H9 (cell line): Measurements from ENCODE around the gene PNPLA2. TPM values are rescaled to one million over a fixed set of nuclear protein-coding genes. Genes with fewer than 3 reads are reported as not detected.

Experiments
- DNase-seq: peaks from one replicate; pipeline ENCODE4 v3.0.0-alpha.2; 2017
- H2AFZ ChIP-seq: one replicate; pipeline ENCODE4 v1.6.1; 2013; ENCODE audit warnings: mild to moderate bottlenecking, low read length, control low read depth, moderate library complexity
- H2AK5ac ChIP-seq: 2 replicates; pipeline ENCODE4 v1.6.1; 2013; ENCODE audit warnings: low read length, control low read depth, mixed read lengths; ENCODE audit not compliant: insufficient read length
- H2BK120ac ChIP-seq: one replicate; pipeline ENCODE4 v1.6.1; 2013; ENCODE audit warnings: low read depth, mild to moderate bottlenecking, low read length, control low read depth, inconsistent platforms; ENCODE audit not compliant: poor library complexity, severe bottlenecking
- H2BK12ac ChIP-seq: 2 replicates; pipeline ENCODE4 v1.6.1; 2013; ENCODE audit warnings: low read length, control low read depth, mixed read lengths, low read depth; ENCODE audit not compliant: insufficient read length
- H2BK15ac ChIP-seq: 2 replicates; pipeline ENCODE4 v1.6.1; 2013; ENCODE audit warnings: low read depth, low read length, control low read depth
- H2BK20ac ChIP-seq: one replicate; pipeline ENCODE4 v1.6.1; 2013; ENCODE audit warnings: low read depth, mild to moderate bottlenecking, low read length, control low read depth, inconsistent platforms; ENCODE audit not compliant: poor library complexity, severe bottlenecking
- H2BK5ac ChIP-seq: 2 replicates; pipeline ENCODE4 v1.6.1; 2013; ENCODE audit warnings: low read length, control low read depth, mixed read lengths; ENCODE audit not compliant: insufficient read length
- H3K14ac ChIP-seq: 2 replicates; pipeline ENCODE4 v1.6.1; 2013; ENCODE audit warnings: low read length, control low read depth; ENCODE audit not compliant: insufficient read depth
- H3K18ac ChIP-seq: 2 replicates; pipeline ENCODE4 v1.6.1; 2013; ENCODE audit warnings: low read depth, mild to moderate bottlenecking, mixed read lengths, low read length, control low read depth; ENCODE audit not compliant: insufficient read length
- H3K23ac ChIP-seq: 2 replicates; pipeline ENCODE4 v1.6.1; 2013; ENCODE audit warnings: low read length, control low read depth, mixed read lengths, low read depth; ENCODE audit not compliant: insufficient read length
- H3K23me2 ChIP-seq: 2 replicates; pipeline ENCODE4 v1.6.1; 2013; ENCODE audit warnings: low read depth, mild to moderate bottlenecking, mixed read lengths, low read length, control low read depth; ENCODE audit not compliant: insufficient read length, poor library complexity, severe bottlenecking
- H3K27ac ChIP-seq: 2 replicates; pipeline ENCODE4 v1.5.1; 2013; ENCODE audit warnings: low read length, control low read depth, mixed read lengths, low read depth; ENCODE audit not compliant: insufficient read length
- H3K27me3 ChIP-seq: 2 replicates; pipeline ENCODE4 v1.6.1; 2013; ENCODE audit warnings: low read length, control low read depth, inconsistent platforms; ENCODE audit not compliant: insufficient read depth
- H3K4ac ChIP-seq: 2 replicates; pipeline ENCODE4 v1.6.1; 2013; ENCODE audit warnings: low read depth, mild to moderate bottlenecking, control low read depth, inconsistent platforms, low read length, moderate library complexity
- H3K4me1 ChIP-seq: 2 replicates; pipeline ENCODE4 v1.6.1; 2013; ENCODE audit warnings: low read length, control low read depth, inconsistent platforms; ENCODE audit not compliant: insufficient read depth
- H3K4me2 ChIP-seq: 2 replicates; pipeline ENCODE4 v1.6.1; 2013; ENCODE audit warnings: low read length, control low read depth, mixed read lengths; ENCODE audit not compliant: insufficient read length, insufficient read depth
- H3K56ac ChIP-seq: 2 replicates; pipeline ENCODE4 v1.6.1; 2013; ENCODE audit warnings: low read depth, mild to moderate bottlenecking, mixed read lengths, low read length, control low read depth; ENCODE audit not compliant: insufficient read length
- H3K79me1 ChIP-seq: 2 replicates; pipeline ENCODE4 v1.6.1; 2013; ENCODE audit warnings: low read depth, mild to moderate bottlenecking, moderate library complexity, low read length, control low read depth, inconsistent platforms; ENCODE audit not compliant: insufficient read depth, poor library complexity, severe bottlenecking
- H3K79me2 ChIP-seq: 2 replicates; pipeline ENCODE4 v1.6.1; 2013; ENCODE audit warnings: low read length, control low read depth, inconsistent platforms; ENCODE audit not compliant: insufficient read depth
- H3K9ac ChIP-seq: 2 replicates; pipeline ENCODE4 v1.6.1; 2013; ENCODE audit warnings: low read length, control low read depth, mixed read lengths; ENCODE audit not compliant: insufficient read length; ENCODE audit errors: extremely low read depth
- H3K9me3 ChIP-seq: one replicate; pipeline ENCODE4 v1.6.1; 2013; ENCODE audit warnings: low read depth, low read length, inconsistent platforms; ENCODE audit not compliant: control insufficient read depth
- H3T11ph ChIP-seq: one replicate; pipeline ENCODE4 v1.6.1; 2013; ENCODE audit warnings: mild to moderate bottlenecking, low read length, control low read depth, inconsistent platforms
- H4K20me1 ChIP-seq: one replicate; pipeline ENCODE4 v1.6.1; 2013; ENCODE audit not compliant: control insufficient read depth, insufficient read length, insufficient read depth
- H4K5ac ChIP-seq: 2 replicates; pipeline ENCODE4 v1.6.1; 2013; ENCODE audit warnings: low read depth, mild to moderate bottlenecking, mixed read lengths, low read length, control low read depth; ENCODE audit not compliant: insufficient read length
- H4K8ac ChIP-seq: replicated peaks from 2 replicates; pipeline ENCODE4 v1.6.1; 2013; ENCODE audit warnings: low read length, control low read depth, mixed read lengths, low read depth; ENCODE audit not compliant: insufficient read length
- H4K91ac ChIP-seq: 2 replicates; pipeline ENCODE4 v1.6.1; 2013; ENCODE audit warnings: low read depth, mild to moderate bottlenecking, moderate library complexity, mixed read lengths, low read length, control low read depth; ENCODE audit not compliant: insufficient read length
- H3K27ac Mint-ChIP-seq, 3 experiments: 2 replicates in 2 of 3; 3 replicates in 1 of 3; pipeline ENCODE4 v1.8.0; 2020 to 2021; ENCODE audit warnings: mixed read lengths in 3 of 3, mild to moderate bottlenecking in 1 of 3, moderate library complexity in 1 of 3
- H3K27me3 Mint-ChIP-seq: 2 replicates; pipeline ENCODE4 v1.8.0; 2021; ENCODE audit warnings: low read depth, mild to moderate bottlenecking, moderate library complexity, mixed read lengths
- H3K36me3 Mint-ChIP-seq, 3 experiments: 2 replicates in 2 of 3; 3 replicates in 1 of 3; pipeline ENCODE4 v1.8.0; 2020 to 2021; ENCODE audit warnings: low read depth in 3 of 3, mixed read lengths in 3 of 3; ENCODE audit not compliant: insufficient read depth in 1 of 3
- H3K4me1 Mint-ChIP-seq, 2 experiments: 2 replicates each; pipeline ENCODE4 v1.8.0; 2020; ENCODE audit warnings: mixed read lengths in 2 of 2
- H3K4me3 Mint-ChIP-seq, 2 experiments: 2 replicates in 1 of 2; 3 replicates in 1 of 2; pipeline ENCODE4 v1.8.0; 2020 to 2021; ENCODE audit warnings: mild to moderate bottlenecking in 2 of 2, mixed read lengths in 2 of 2, moderate library complexity in 1 of 2
- H3K9me3 Mint-ChIP-seq, 2 experiments: 2 replicates in 1 of 2; 3 replicates in 1 of 2; pipeline ENCODE4 v1.8.0; 2020; ENCODE audit warnings: mild to moderate bottlenecking in 2 of 2, mixed read lengths in 2 of 2, moderate library complexity in 1 of 2
- CTCF ChIP-seq: fragments of 200-600 bp; sonication (generic); conservative IDR thresholded peaks from 3 replicates; pipeline ENCODE4 v1.8.0; 2021; ENCODE audit warnings: antibody characterized with exemption, mild to moderate bottlenecking
- WGBS: extraction: QIAGEN DNeasy Blood & Tissue Kit; methylation state at CpG from one replicate; pipeline ENCODE4 v1.1.7; 2013; ENCODE audit warnings: missing lambda C conversion rate, low lambda C conversion rate, mixed read lengths; ENCODE audit not compliant: insufficient read length; ENCODE audit errors: extremely low coverage; 5-methylcytosine and 5-hydroxymethylcytosine counted together
- total RNA-seq: library from RNA; stranded (reverse); gene quantifications from 2 replicates; pipeline ENCODE4 v1.2.1, GENCODE V29; 2021

Gene PNPLA2
- total RNA-seq, 1 experiment from 2014 or later = 67.3 TPM

GRCh38 chr11:821512-822371 is 3.0 kb downstream of the PNPLA2 start:
- Histone ChIP-seq H3K14ac (no peak overlapping the region), H2BK5ac (no peak overlapping the region), H3K27ac (no peak overlapping the region), H3K23ac (no peak overlapping the region), H3K4ac (no peak overlapping the region), H3K9me3 (no peaks in the 10 kb centered on the region), H2BK12ac (no peak overlapping the region), H3K9ac (no peak overlapping the region), H2AK5ac (no peak overlapping the region), H3T11ph (no peak overlapping the region), H2BK120ac (no peak overlapping the region), H3K27me3 (no peaks in the 10 kb centered on the region), H3K23me2 (peaks cover 5% of the 10 kb centered on the region), H4K8ac (no peak overlapping the region), H3K79me1 (no peaks in the 10 kb centered on the region), H2BK20ac (no peak overlapping the region), H2AFZ (no peak overlapping the region), H3K4me2 (no peak overlapping the region), H4K91ac (no peak overlapping the region), H3K18ac (no peak overlapping the region), H2BK15ac (no peak overlapping the region), H4K5ac (no peak overlapping the region), H3K79me2 (no peaks in the 10 kb centered on the region), H3K4me1 (no peaks in the 10 kb centered on the region), H3K56ac (no peak overlapping the region), H4K20me1 (no peaks in the 10 kb centered on the region)
- peaks cover 4% of the 10 kb centered on the region for H3K27me3 Mint-ChIP-seq
- H3K4me3 Mint-ChIP-seq = no peak overlapping the region
- H3K4me1 Mint-ChIP-seq = peaks cover 8 to 25% of the 10 kb centered on the region in 2 experiments
- no peaks in the 10 kb centered on the region; a peak in 1 of 5 replicates for H3K9me3 Mint-ChIP-seq
- H3K36me3 Mint-ChIP-seq = peaks cover 0 to 26% (median 13%) of the 10 kb centered on the region in 3 experiments; a peak in 6 of 7 replicates
- H3K27ac Mint-ChIP-seq = no peak overlapping the region
- DNase-seq = no peak
- no CpG with 5 or more reads among the region's 22 CpGs for WGBS
- TF ChIP-seq CTCF = no peak
